PC-9 (cell line): Measurements from ENCODE around the gene ALDH18A1.

Source experiments
- CTCF ChIP-seq: fragments of 200-600 bp; sonication (generic); conservative IDR thresholded peaks from 2 replicates; pipeline ENCODE4 v1.6.1; 2017; ENCODE audit warnings: mixed run types, antibody characterized with exemption, mild to moderate bottlenecking, moderate library complexity
- EZH2 ChIP-seq: fragments of 200-600 bp; sonication (generic); IDR thresholded peaks from 2 replicates; pipeline ENCODE4 v1.8.0; 2017; ENCODE audit warnings: antibody characterized with exemption, low read depth

GRCh38 chr10:95626500-95626899 is 30.0 kb downstream of the ALDH18A1 start:
- TF ChIP-seq CTCF (no peak), EZH2 (no peak)
